Body of pancreas (tissue), 4 donors: Measurements from ENCODE around the gene GDPD3.

Experiments used
- POLR2A ChIP-seq, 3 donors: fragments of 450-650 bp; IDR thresholded peaks; one replicate each; pipeline ENCODE4 v1.6.1; 2016; ENCODE audit warnings: antibody characterized with exemption in 3 of 3, mild to moderate bottlenecking in 2 of 3
- TF ChIP-seq, protein P1 (sequence below), 7 experiments: fragments of 450-650 bp in 4 of 7; fragments of 200-600 bp in 3 of 7; sonication (generic) in 3 of 7; IDR thresholded peaks; one replicate each; pipeline ENCODE4 v1.5.1; 2016 to 2019; ENCODE audit warnings: antibody characterized with exemption in 7 of 7

DNA sequence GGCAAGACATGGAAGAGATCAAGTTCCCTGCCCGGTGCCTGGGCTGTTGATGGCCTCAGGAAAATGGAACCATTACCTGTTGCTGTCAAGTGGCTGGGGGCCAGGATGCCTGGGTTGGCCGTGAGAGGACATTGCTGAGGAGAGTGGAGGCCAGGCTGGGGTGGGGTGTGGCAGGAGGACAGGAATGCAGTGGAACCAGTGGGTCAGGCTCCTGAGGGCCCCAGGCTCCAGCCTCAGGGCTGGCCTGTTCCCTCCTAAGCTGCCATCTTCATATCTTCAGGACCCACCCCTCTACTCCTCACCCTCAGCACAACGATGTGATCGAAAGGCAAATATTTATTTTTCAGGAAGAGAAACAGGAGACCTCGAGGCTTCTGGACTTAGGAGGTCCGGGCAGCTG is 8.8 kb downstream of the GDPD3 start:
- no peak for TF ChIP-seq POLR2A (IDR thresholded peaks at IDR 0.05)
- TF ChIP-seq, protein P1, sequence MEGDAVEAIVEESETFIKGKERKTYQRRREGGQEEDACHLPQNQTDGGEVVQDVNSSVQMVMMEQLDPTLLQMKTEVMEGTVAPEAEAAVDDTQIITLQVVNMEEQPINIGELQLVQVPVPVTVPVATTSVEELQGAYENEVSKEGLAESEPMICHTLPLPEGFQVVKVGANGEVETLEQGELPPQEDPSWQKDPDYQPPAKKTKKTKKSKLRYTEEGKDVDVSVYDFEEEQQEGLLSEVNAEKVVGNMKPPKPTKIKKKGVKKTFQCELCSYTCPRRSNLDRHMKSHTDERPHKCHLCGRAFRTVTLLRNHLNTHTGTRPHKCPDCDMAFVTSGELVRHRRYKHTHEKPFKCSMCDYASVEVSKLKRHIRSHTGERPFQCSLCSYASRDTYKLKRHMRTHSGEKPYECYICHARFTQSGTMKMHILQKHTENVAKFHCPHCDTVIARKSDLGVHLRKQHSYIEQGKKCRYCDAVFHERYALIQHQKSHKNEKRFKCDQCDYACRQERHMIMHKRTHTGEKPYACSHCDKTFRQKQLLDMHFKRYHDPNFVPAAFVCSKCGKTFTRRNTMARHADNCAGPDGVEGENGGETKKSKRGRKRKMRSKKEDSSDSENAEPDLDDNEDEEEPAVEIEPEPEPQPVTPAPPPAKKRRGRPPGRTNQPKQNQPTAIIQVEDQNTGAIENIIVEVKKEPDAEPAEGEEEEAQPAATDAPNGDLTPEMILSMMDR (IDR thresholded peaks at IDR 0.05): no peak
